A549 (cell line): ENCODE data around the gene LAMTOR3. TPM values are rescaled to one million over a fixed set of nuclear protein-coding genes. Genes with fewer than 3 reads are reported as not detected.

ENCODE experiments used
- ATAC-seq, 2 experiments: fragments of 200-7000 bp in 1 of 2; fragments of >200 bp in 1 of 2; cut with Nextera tagmentation in 1 of 2; cut with Tn5 transposase in 1 of 2; 3 replicates each; pipeline versions ENCODE4 v1.8.0 to v1.9.1; 2018 to 2020; ENCODE audit warnings: mild to moderate bottlenecking in 1 of 2, moderate library complexity in 1 of 2
- CTCF ChIA-PET: fragments of 300-600 bp; sonication (Branson Sonifier 250); formaldehyde crosslinking; extraction: SDS; loops from one replicate; lab custom pipeline; 2021; ENCODE audit warnings: antibody characterized with exemption, inconsistent platforms; lab: Yijun Ruan, JAX
- POLR2A ChIA-PET: fragments of 350-600 bp; formaldehyde crosslinking; extraction: SDS; loops from one replicate; lab custom pipeline; 2021; ENCODE audit warnings: antibody characterized with exemption, inconsistent platforms; lab: Yijun Ruan, JAX
- DNase-seq, 2 experiments: peaks; one replicate each; pipeline versions ENCODE4 v3.0.0 to v3.0.0-alpha.2; 2011 to 2016; ENCODE audit warnings: low read depth in 1 of 2, low spot score in 1 of 2
- FAIRE-seq: peaks from 2 replicates; lab custom pipeline; 2011; peaks lifted over from hg19 to GRCh38; lab: Jason Lieb, UNC
- H3K27ac ChIP-seq, 2 experiments: fragments of >200 bp; sonication (Bioruptor Twin); formaldehyde crosslinking; 3 replicates each; pipeline ENCODE4 v1.5.1; 2016 to 2017
- H3K4me1 ChIP-seq: fragments of >200 bp; sonication (Bioruptor Twin); formaldehyde crosslinking; 3 replicates; pipeline ENCODE4 v1.6.1; 2016
- H3K4me2 ChIP-seq: fragments of >200 bp; sonication (Bioruptor Twin); formaldehyde crosslinking; 3 replicates; pipeline ENCODE4 v1.6.1; 2016
- H3K4me3 ChIP-seq: fragments of >200 bp; sonication (Bioruptor Twin); formaldehyde crosslinking; 3 replicates; pipeline ENCODE4 v1.5.1; 2016
- H3K9me3 ChIP-seq: fragments of >200 bp; sonication (Bioruptor Twin); formaldehyde crosslinking; 3 replicates; pipeline ENCODE4 v1.6.1; 2016
- ATOH8 ChIP-seq: fragments of 250-450 bp; sonication (Bioruptor Pico); IDR thresholded peaks from 2 replicates; pipeline ENCODE4 v1.5.0; 2020; ENCODE audit warnings: low read depth, mild to moderate bottlenecking, moderate library complexity
- BCL3 ChIP-seq: fragments of >200 bp; sonication (Bioruptor Twin); formaldehyde crosslinking; IDR thresholded peaks from 3 replicates; pipeline ENCODE4 v1.6.1; 2016
- CBX8 ChIP-seq: fragments of 200-600 bp; sonication (generic); IDR thresholded peaks from 2 replicates; pipeline ENCODE4 v1.6.1; 2016
- CEBPB ChIP-seq, 2 experiments: fragments of >200 bp in 1 of 2; sonication (Bioruptor Twin) in 1 of 2; formaldehyde crosslinking in 1 of 2; IDR thresholded peaks; 2 replicates each; pipeline ENCODE4 v1.6.1; 2012 to 2016
- CHD2 ChIP-seq: fragments of 150-350 bp; IDR thresholded peaks from 2 replicates; pipeline ENCODE4 v1.6.1; 2014; ENCODE audit warnings: low read length; ENCODE audit not compliant: partially characterized antibody
- CTCF ChIP-seq: fragments of >200 bp; sonication (Bioruptor Twin); formaldehyde crosslinking; IDR thresholded peaks from 3 replicates; pipeline ENCODE4 v1.5.1; 2016
- E2F6 ChIP-seq: IDR thresholded peaks from 2 replicates; pipeline ENCODE4 v1.6.1; 2012; ENCODE audit warnings: low read depth, borderline replicate concordance
- EHMT2 ChIP-seq: fragments of 200-600 bp; sonication (generic); IDR thresholded peaks from 2 replicates; pipeline ENCODE4 v1.6.1; 2016; ENCODE audit warnings: antibody characterized with exemption, low read depth, mild to moderate bottlenecking, moderate library complexity
- ESRRA ChIP-seq: fragments of 150-350 bp; IDR thresholded peaks from 2 replicates; pipeline ENCODE4 v1.6.1; 2014; ENCODE audit warnings: mild to moderate bottlenecking, low read length, borderline replicate concordance
- FOSB ChIP-seq: fragments of 250-450 bp; sonication (Bioruptor Pico); IDR thresholded peaks from 2 replicates; pipeline ENCODE4 v1.5.0; 2020; ENCODE audit warnings: mild to moderate bottlenecking, moderate library complexity
- HOXA7 ChIP-seq: fragments of 250-450 bp; sonication (Bioruptor Pico); IDR thresholded peaks from 2 replicates; pipeline ENCODE4 v1.5.0; 2020; ENCODE audit warnings: mild to moderate bottlenecking, moderate library complexity
- HOXB13 ChIP-seq: fragments of 250-450 bp; sonication (Bioruptor Pico); IDR thresholded peaks from 2 replicates; pipeline ENCODE4 v1.5.0; 2020; ENCODE audit warnings: low read depth, mild to moderate bottlenecking, moderate library complexity
- KDM5A ChIP-seq: fragments of 200-600 bp; sonication (generic); IDR thresholded peaks from 2 replicates; pipeline ENCODE4 v1.6.1; 2016; ENCODE audit warnings: antibody characterized with exemption, mild to moderate bottlenecking
- MAX ChIP-seq: IDR thresholded peaks from 2 replicates; pipeline ENCODE4 v1.6.1; 2012
- NFE2L2 ChIP-seq: fragments of 150-350 bp; conservative IDR thresholded peaks from 2 replicates; pipeline ENCODE4 v1.6.1; 2014; ENCODE audit warnings: low read length
- NR3C1 ChIP-seq: fragments of >200 bp; sonication (Bioruptor Twin); formaldehyde crosslinking; IDR thresholded peaks from 3 replicates; pipeline ENCODE4 v1.6.1; 2017
- RAD21 ChIP-seq, 2 experiments: fragments of >200 bp in 1 of 2; sonication (Bioruptor Twin) in 1 of 2; formaldehyde crosslinking in 1 of 2; IDR thresholded peaks in 1 of 2; conservative IDR thresholded peaks in 1 of 2; 2 replicates in 1 of 2; 3 replicates in 1 of 2; pipeline ENCODE4 v1.6.1; 2012 to 2018; ENCODE audit warnings: inconsistent platforms in 1 of 2
- REST ChIP-seq: fragments of 200-600 bp; sonication (generic); IDR thresholded peaks from 2 replicates; pipeline ENCODE4 v1.6.1; 2016; ENCODE audit warnings: antibody characterized with exemption, mild to moderate bottlenecking, moderate library complexity
- RFX5 ChIP-seq: fragments of 450-650 bp; IDR thresholded peaks from 2 replicates; pipeline ENCODE4 v1.7.1; 2014; ENCODE audit warnings: antibody characterized with exemption, mild to moderate bottlenecking, moderate library complexity
- RNF2 ChIP-seq: fragments of 200-600 bp; sonication (generic); IDR thresholded peaks from 2 replicates; pipeline ENCODE4 v1.6.1; 2016; ENCODE audit warnings: low read depth, mild to moderate bottlenecking, antibody characterized with exemption, moderate library complexity, borderline replicate concordance
- SREBF2 ChIP-seq: fragments of 450-650 bp; IDR thresholded peaks from 2 replicates; pipeline ENCODE4 v1.6.1; 2014; ENCODE audit warnings: mild to moderate bottlenecking, moderate library complexity
- TFCP2L1 ChIP-seq: fragments of 250-450 bp; sonication (Bioruptor Pico); IDR thresholded peaks from 2 replicates; pipeline ENCODE4 v1.5.0; 2021; ENCODE audit warnings: mild to moderate bottlenecking
- USF2 ChIP-seq: fragments of 450-650 bp; IDR thresholded peaks from 2 replicates; pipeline ENCODE4 v1.6.1; 2014; ENCODE audit warnings: antibody characterized with exemption
- ZFP36 ChIP-seq: fragments of 450-650 bp; IDR thresholded peaks from 2 replicates; pipeline ENCODE4 v1.6.1; 2014; ENCODE audit warnings: borderline replicate concordance; ENCODE audit not compliant: partially characterized antibody
- ZSCAN20 ChIP-seq: fragments of 250-450 bp; sonication (Bioruptor Pico); IDR thresholded peaks from 2 replicates; pipeline ENCODE4 v1.8.0; 2022; ENCODE audit warnings: mild to moderate bottlenecking, moderate library complexity
- WGBS: methylation state at CpG from one replicate; pipeline ENCODE4 v1.1.6; 2017; ENCODE audit errors: missing lambda C conversion rate; 5-methylcytosine and 5-hydroxymethylcytosine counted together
- polyA plus RNA-seq, 4 experiments: library from polyadenylated mRNA; depleted of rRNA in 3 of 4; stranded (reverse); fragments of >200 nt; fragmentation: RNase III in 1 of 4; extraction: RNeasy Plus Mini Kit Qiagen cat#74134 plus additional on column Dnase treatment in 1 of 4; gene quantifications; 2 replicates in 3 of 4; 3 replicates in 1 of 4; pipeline ENCODE4 v1.2.3, GENCODE V29; 2011 to 2017

LAMTOR3 gene
- polyA plus RNA-seq, 2 of the 4 experiments (the other 2 are of a cell fraction) = 21.3 to 40.8 TPM

- Histone ChIP-seq H3K9me3 (no peaks in the 10 kb centered on the region), H3K4me1 (no peaks in the 10 kb centered on the region), H3K4me3 (no peak overlapping the region), H3K4me2 (no peak overlapping the region), H3K27ac (no peak overlapping the region)
- FAIRE-seq (no peak), ATAC-seq (no peak), DNase-seq (no peak)
- ChIA-PET CTCF (interaction anchor here (0.6 to 0.8 kb wide), 2 partner anchors 10 to 1294 kb away, joined by 3 read pairs; no protein-coding TSS in a partner anchor), POLR2A (no interaction called here)
- TF ChIP-seq EHMT2 (no peak), RNF2 (no peak), RFX5 (no peak), SREBF2 (no peak), KDM5A (no peak), NFE2L2 (no peak), NR3C1 (no peak), ATOH8 (CRISPR knock-in tag) (no peak), RAD21 (conservative IDR thresholded peaks at IDR 0.05 in 1 of 2, IDR thresholded peaks at IDR 0.05 in 1 of 2) (no peak), HOXA7 (CRISPR knock-in tag) (no peak), MAX (no peak), CEBPB (IDR thresholded peaks at IDR 0.05) (no peak), FOSB (CRISPR knock-in tag) (no peak)
These were observed 19.2 kb downstream of the LAMTOR3 start for GRCh38 chr4:99875071-99875470.

GRCh38 chr4:99872570-99872969 lies 21.7 kb downstream of the LAMTOR3 start:
- ChIA-PET CTCF (no interaction called here), POLR2A (no interaction called here)
- FAIRE-seq (no peak), DNase-seq (no peak), ATAC-seq (no peak)
- Histone ChIP-seq H3K4me1 (no peaks in the 10 kb centered on the region), H3K9me3 (no peaks in the 10 kb centered on the region), H3K4me2 (no peak overlapping the region), H3K4me3 (no peak overlapping the region), H3K27ac (no peak overlapping the region)
- TF ChIP-seq REST (no peak), BCL3 (no peak), ESRRA (no peak), TFCP2L1 (CRISPR knock-in tag) (no peak), CHD2 (no peak)

- ChIA-PET CTCF (no interaction called here), POLR2A (no interaction called here)
- FAIRE-seq (no peak), ATAC-seq (no peak), DNase-seq (no peak)
- 55% methylated on average over 8 of the region's 8 CpGs for WGBS
- no peaks in the 10 kb centered on the region for H3K9me3 ChIP-seq
- no peak overlapping the region for H3K27ac ChIP-seq
- 0 out of 3 replicates have a peak, but pooled peaks cover 4% of the 10 kb centered on the region for H3K4me1 ChIP-seq
- H3K4me3 ChIP-seq = no peak overlapping the region
- no peak overlapping the region for H3K4me2 ChIP-seq
- no peak for TF ChIP-seq CBX8
- no peak for TF ChIP-seq RAD21 (conservative IDR thresholded peaks at IDR 0.05 in 1 of 2, IDR thresholded peaks at IDR 0.05 in 1 of 2)
- TF ChIP-seq ZSCAN20 (CRISPR knock-in tag) = no peak
- no peak for TF ChIP-seq ESRRA
- TF ChIP-seq HOXB13 (CRISPR knock-in tag) = no peak
- no peak for TF ChIP-seq USF2
- TF ChIP-seq E2F6 = no peak
- TF ChIP-seq ZFP36 = no peak
- no peak for TF ChIP-seq RFX5
- no peak for TF ChIP-seq CTCF
These were observed 26.1 kb downstream of the LAMTOR3 start for GRCh38 chr4:99868126-99868596.
